Measurements from ENCODE around the gene PDCD6IP.
"Not testable (repeated sequence)": the region's sequence is repeated elsewhere in the genome, so short reads cannot be mapped to it uniquely, and the experiment has no call there.

The PDCD6IP gene

DNA sequence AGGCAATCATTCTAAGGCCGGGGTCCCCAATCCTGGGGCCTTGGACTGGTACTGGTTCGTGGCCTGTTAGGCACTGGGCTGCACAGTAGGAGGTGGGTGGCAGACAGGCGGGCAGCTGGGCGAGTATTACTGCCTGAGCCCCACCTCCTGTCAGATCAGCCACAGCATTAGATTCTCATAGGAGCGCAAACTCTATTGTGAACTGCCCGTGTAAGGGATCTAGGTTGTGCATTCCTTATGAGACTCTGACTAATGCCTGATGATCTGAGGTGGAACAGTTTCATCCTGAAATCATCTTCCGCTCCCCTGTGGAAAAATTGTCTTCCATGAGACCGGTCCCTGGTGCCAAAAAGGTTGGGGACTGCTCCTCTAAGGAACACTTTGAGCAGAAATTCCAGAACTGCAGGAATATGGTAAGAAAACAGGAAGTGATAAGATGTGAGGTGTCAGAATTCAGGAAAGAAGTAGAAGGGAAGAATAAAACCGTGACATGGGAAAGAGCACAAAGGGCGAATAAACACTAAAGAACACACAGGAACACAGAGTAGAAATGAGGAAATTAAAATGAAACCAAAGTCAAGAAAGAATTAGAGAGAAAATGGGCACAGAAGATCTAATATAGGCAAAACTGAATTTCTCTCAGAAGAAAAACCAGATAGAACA, 57.6 kb downstream of the PDCD6IP start:
- DNase-seq: no peak

DNA sequence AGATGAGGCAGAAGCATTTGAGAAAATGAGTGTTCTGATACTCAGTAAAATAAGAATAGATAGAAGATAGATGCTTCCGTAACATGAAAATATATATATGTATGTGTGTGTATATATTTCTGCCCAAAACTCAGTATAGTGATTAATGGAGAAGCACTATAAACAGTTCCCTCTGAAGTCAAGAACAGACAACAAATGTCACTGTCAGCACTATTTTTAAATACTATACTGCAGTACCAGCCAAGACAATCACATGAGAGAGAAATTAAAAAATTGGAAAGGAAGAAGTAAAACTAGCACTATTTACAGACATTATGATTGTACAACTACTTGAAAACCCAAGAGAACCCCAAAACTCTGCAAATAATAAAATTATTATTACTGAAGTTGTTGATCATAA, 59.3 kb downstream of the PDCD6IP start:
- not testable (repeated sequence) for DNase-seq

DNA sequence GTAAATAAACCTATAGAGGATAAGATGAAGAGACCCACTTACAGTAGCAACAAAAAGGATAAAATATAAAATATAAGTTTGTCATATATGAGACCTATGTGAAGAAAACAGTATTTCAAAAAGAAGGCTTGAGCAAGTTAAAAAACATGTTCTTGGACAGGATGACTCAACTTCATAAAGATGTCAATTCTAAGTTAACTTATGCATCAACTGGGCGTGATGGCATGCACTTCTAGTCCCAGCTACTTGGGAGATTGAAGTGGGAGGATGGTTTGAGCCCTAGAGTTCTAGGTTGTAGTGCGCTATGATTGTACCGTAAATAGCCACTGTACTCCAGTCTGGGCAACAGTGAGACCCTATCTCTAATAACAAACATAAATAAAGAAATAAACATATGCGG, 59.7 kb downstream of the PDCD6IP start:
- no peak for DNase-seq

DNA sequence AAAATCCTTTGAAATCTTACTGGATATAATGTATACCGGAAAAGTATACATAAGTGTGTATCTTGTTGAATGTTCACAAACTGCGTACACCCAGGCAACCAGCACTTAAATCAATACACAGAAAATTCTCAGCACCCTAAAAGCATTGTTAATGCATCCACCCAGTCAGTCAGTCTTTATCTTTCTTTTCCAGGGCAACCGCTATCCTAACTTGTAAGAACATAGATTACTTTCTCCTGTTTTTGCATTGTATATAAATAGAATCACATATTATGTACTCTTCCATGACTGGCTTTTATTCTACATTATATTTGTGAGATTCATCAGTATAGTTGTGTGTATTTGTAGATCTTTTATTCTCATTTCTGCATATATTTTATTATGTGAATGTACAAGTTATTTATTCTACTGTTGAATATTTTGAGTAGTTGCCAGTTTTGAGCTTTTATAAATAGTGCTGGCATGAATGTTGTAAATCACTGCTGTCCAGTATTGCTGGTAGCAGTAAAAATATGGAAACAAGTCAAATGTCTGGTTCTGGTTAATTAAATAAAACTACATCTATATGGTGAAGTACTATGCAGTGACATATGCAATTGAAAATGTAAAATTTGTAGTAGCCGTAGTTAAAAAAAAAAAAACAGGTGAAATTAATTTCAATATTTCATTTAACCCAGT, 62.1 kb downstream of the PDCD6IP start:
- no peak for DNase-seq

DNA sequence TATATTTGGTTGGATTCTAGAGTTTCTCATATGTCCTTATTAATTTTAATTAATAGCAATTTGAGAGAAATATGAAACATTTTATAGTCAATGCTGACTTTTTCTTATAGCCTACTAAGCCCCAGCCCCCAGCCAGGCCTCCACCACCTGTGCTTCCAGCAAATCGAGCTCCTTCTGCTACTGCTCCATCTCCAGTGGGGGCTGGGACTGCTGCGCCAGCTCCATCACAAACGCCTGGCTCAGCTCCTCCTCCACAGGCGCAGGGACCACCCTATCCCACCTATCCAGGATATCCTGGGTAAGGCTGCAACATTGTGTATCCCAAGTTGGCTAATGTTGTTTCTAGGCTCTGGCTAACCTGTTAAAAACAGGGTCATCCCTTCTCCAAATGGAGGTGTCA, 66.7 kb downstream of the PDCD6IP start:
- DNase-seq: no peak

DNA sequence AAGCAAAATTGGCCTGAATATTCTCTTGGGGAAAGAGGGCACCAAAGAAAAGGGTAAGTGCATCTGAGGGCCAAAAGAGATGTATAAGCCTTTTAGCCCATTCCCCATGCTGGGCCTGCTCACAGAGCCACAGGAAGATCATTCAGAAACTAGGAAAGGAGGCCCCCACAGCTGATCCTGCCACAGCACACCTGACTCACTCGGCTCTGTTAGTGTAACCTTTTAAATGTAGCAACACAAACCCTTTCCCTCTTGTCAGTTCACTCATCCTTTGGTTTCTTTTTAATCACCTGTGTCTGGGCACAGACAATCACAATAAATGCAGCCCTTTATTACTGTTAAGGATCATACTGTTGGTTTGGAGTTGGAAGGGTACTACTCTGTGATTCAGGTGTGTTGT, 69.9 kb downstream of the PDCD6IP start:
- no peak for DNase-seq

DNA sequence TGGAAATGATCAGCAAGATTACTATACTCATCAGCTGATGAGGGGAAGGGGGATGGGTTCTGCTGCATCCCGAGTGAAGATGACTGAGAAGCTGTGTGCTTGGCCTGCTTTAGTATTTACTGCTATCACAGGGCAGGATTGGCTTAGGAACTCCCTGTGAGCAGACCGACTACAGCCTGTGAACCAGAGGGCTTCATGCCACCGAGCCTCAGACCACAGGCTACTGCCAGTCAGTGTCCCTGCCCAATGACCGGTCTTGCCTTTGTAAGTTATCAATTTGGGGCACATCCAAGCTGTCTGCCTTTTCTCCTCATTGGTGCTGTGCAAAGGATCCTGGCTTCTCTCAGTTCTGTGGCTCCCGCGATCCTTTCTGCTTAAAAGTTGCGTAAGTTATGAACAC, 71.5 kb downstream of the PDCD6IP start:
- DNase-seq: no peak

DNA sequence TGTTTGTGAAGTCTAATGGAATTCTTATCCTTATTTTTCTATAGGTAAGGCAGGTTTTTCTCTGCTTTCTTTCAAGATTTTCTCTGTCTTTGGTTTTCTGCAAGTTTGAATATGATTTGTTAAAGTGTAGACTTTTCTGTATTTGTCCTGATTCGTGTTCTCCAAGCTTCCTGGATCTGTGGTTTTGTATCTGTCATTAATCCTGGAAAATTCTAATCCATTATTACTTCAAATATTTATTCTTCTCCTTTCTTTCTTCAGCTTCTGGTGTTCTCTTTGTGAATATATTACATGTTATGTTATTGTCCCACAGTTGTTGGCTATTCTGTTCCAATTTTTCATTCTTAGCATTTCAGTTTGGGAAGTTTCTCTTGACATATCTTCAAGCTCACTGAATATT, 76.4 kb downstream of the PDCD6IP start:
- DNase-seq: no peak

DNA sequence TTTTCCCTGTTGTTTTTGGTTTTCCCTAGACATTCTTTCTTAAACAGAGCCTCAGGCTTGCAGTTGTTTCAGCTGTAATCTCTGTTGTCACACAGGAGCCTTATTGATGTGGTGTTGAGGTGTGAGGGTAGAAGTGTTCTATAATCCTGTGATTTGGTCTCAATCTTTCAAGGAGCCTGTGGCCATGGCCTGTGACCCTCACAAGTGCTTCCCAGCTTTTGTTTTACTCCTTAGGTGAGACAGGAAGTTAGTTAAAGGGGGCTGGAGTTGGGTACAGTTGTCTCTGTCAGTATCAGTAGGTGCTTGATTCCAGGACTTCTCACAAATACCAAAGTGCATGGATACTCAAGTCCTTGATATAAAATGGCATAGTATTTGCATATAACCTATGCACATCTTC, 77.2 kb downstream of the PDCD6IP start:
- no peak for DNase-seq

DNA sequence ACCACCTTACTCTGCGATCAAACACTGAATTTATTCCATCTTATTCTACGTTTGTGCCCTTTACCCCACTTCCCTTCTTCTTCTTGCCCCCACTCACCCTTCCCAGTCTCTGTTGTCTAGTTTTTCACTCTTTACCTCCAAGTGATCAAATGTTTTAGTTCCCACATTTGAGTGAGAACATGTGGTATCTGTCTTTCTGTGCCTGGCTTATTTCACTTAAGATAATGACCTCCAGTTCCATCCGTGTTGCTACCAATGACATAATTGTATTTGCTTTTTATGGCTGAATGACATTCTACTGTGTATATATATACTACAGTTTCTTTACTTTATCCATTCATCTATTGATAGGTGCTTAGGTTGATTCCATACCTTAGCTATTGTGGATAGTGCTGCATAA, 78.8 kb downstream of the PDCD6IP start:
- DNase-seq: no peak

DNA sequence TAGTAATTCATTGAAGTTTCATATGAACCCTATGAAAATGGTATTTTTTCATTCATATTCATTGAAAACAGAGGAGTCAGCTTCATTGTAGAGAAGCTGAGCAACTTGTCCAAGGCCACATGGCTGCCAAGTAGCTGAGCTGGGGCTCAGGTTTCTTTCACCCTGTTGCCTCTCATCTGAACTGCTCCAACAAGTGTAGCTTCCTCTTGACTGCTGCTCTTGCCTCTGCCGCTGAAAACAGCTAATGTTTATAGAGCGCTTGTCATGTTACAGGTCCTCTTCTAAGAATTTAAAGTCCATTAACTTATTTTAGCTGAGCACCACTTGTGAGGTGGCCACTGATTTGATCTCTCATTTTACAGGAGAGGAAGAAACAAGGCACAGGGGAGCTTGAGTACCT, 81.1 kb downstream of the PDCD6IP start:
- no peak for DNase-seq

DNA sequence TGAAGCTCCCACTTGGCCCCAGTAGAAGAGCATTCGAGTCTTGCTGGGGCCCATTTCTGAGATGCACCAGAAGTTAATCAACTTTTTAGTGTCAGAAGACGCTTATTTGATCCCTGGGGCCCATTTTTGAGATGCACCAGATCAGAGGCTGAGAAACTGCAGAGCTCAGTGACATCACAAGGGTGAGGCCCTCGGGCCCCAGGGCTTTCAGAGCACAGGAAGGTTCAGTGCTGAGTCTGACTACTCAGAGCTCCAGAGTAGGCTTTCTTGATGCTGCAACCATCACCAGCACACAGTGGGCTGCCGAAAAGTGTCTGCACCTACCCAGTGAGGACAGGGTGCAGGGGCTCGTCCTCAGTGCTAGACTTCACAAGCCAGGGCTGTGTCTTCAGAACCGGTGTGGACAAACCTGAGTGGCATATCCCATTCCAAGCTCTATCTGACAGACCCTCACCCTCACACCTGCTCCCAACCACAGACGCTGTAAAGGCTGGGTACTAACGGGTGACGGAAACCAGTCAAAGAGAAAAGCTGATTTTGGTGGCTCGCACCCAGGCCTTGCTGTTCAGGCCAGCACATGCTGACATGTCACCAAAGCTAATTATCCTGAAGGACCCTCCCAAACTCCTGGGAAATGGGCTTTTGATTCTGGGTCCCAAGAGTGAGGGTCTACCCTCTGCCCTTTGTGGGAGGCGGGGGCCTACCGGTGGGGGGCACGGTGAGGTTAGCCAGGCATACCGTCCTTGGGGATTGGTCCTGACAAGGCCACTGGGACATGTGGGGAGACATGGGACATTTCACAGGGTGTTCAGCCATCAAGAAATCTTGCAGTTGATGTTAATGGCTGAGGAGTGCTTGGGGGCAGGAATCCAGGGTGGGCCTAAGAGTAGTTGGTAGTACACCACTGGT, 83.0 kb downstream of the PDCD6IP start:
- no peak for DNase-seq

DNA sequence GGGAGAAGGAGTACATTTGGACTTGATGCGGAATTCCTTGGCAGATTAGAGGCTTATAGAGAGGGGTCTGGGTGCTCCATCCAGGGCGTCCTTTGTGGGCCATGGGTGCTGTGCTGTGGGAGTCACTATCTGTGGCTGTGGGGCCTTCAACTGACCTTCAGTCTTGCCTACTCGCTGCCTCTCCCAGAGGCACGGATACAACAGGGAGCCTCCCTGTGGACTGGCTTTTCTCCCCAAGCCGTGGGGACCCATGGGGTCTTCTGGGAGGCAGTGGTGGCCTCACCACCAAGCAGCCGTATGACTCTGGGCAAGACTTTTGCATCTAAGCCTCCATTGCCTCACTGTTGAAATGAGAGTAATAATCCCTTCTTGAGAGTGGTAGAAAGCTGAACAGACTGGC, 83.9 kb downstream of the PDCD6IP start:
- no peak for DNase-seq

DNA sequence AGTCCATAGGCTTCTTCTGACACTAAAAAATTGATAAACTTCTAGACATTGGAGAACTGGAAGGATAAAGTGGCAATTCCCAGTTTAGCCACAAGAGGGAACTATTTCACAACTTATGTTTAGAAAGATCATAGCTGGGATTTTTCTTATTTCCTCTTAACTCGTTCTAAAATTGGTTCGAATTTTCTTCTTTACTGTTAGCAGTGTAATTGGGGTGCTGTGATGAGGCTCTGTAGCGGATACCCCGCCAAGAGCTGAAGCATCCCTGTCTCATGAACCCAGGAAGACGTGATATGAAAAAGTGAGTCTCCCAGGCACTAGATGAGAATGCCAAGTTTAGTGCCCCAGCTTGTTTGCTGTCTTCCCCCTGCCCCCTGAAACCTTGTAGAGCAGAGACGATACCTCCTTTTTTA, 85.1 kb downstream of the PDCD6IP start:
- peak; percentile 53 for DNase-seq

DNA sequence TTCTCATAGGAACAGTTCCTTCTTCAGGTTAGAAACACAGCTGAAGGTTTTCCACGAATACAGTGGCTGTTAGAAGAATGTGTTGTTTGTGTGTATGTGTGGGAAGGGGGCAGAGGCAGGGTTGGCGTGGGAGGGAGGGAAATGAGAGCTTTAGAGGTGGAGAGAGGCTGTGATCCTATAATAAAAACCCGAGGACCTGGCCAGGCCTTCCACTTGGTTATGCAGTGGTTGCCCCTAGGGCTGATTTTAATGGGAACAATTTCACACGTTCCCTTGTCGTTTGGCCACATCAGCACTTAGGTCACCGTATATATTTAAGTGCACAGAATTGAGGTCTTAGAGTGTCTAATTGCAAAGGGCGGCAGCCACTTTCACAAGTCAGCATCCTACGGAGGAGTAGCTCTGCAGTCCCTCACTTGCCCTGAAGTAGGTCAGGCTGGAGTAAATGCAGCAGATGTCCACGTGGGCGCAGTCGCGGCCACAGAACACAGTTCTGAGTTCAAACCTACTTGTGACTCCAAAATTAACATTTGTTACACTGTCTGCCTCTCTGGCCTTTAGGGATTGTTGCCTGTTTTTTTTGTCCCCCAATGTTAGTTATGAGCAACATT, 85.6 kb downstream of the PDCD6IP start:
- no peak for DNase-seq

DNA sequence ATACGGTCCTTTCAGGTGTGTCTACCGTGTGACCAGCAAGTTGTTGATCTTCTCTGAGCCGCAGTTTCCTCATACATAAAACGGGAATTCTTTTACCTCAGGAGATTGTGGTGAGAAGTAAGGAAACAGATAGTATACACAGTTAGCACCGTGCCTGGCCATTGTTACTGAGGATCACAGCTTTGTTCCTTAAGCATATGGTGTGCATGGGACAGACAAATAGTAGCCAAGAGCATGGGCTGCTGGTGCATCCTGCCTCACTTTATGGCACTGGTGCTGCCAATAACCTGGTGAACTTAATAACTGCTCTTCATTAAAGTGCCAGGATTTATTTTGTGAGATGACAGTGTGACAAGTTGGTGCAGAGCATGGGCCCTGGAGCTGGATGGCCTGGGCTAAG, 86.3 kb downstream of the PDCD6IP start:
- DNase-seq: no peak

DNA sequence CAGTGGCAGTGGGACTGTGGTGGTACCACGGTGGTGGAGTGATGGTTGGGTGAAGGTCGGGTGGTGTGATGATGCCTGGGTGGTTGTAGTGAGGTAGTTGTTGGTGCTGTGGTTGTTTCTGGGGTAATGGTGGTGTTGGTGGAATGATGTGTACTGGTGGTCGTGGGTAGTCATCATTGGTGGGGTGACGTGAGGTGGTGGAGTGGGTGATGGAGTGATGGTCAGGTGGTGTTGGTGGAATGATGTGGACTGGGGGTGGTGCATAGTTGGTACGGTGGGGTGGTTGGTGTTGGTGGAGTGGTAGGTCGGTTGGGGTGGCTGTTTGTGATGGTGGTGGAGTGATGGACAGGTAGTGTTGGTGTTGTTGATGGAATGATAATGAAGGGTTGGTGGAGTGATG, 87.1 kb downstream of the PDCD6IP start:
- no peak for DNase-seq

DNA sequence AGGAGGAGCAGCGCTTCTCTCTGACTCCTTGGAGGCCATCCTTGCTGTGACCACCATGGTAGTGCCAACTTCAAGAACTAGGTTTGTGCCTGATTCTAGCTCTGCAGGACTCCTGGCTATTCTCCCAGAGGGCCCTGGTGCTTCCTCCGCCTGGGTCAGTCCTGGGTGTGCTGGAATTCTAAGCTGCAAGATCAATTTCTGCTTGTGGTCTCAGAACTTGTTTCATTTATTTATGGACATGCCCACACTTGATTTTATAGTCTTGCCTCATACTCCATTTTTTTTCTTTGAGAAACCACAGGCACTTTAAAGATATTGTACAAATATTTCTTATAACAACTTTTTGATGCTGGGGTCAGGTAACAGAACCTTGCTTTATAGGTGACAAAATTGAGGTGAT, 87.6 kb downstream of the PDCD6IP start:
- peak; percentile 24 for DNase-seq

DNA sequence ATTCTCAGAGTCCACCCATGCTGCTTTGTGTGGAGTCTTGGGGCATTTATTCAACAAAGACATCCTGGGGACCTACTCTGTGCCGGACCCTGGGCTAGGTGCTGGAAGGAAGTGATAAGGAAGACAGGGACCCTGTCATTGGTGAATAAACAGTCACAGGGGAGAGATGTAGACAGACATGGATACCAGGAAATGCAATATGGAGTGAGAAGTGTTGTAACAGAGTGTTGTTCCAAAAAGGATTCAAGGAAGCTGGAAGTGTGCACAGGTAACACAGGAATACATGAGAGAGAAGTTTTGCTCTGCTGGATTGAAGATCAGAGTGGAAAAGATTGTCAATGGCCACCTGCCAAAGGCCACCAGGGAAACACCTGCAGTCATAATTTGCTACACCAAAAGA, 89.0 kb downstream of the PDCD6IP start:
- DNase-seq: no peak

DNA sequence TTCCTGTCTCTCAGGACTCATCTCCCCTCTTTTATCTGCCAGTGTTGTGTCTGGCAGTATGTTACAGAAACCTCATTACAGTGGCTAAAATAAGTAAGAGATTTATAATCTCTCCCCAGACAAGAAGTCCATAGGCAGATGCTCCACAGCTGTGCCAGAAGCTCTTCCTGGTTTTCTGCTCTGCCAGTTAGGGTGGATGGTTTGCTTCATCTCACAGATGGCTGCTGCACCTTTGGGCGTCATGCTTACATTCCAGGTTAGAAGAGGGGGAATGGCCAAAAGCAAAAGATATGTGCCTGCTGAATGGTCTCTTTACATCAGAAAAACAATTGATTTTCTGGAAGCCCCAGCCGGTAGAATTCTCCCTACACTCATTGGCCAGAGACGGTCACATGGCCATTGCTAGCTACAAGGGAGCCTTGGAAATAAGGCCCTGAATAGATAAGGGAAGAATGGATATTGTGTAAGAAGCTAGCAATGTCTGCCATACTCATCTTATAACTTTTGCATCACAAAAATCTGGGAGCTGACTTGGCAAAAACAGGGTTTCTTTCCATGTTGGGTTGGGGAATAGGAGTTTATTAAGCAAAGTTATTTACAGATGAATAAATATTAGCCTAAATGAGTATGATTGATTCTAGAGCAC, 91.1 kb downstream of the PDCD6IP start:
- DNase-seq: no peak

DNA sequence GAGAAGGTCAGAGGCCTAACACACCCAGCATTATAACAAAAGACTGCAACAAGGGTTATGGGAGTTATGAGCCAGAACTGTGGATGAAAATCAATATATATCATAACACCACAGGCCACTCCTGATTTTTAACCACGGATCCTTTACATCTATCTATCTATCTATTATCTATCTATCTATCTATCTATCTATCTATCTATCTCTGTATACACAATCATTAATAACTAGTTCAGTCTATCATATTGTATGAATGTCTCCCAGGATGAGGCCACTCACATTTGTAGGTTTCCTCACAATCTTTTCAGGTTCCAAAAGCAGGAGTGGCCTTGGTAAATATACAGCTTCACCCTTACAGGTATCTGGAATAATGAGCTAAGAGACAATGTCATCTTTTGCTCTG, 94.2 kb downstream of the PDCD6IP start:
- DNase-seq: no peak

DNA sequence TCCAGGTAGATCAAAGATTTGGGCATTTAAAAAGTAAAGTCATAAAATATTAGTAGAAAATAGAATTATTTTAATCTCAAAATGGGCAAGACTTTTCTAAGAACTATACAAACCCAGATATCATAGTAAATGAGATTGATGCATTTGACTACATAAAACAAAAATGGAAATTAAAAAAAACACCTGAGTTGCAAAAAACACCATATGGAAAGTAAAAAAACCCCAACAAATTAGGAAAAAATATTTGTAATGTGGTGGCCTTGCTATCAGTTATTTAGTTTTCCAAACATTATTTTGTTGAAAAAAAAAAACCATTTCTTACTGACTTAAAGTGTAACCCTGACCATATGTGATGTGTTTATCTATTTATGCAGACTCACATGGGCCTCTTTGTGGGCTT, 97.2 kb downstream of the PDCD6IP start:
- DNase-seq: no peak

DNA sequence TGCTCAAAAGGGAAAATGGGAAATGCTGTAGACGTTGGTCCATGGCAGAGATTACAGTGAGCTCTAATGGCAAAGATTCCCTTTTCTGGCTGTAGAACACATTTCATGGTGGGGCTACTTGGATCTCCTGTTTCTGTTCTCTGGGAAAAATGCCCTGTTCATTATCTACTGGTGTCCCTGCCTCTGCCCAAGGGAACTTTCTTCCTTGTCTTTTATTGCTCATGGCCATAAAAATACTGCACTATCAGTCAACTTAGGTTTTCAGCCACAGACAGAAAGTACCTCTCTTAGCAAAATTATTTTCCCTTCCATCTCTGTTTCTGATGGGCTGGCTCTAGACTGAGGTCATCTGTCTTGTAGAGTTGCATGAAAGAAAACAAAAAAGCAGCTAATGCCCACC, 98.9 kb downstream of the PDCD6IP start:
- no peak for DNase-seq
